22Rv1 (cell line): ENCODE data around the gene FBXL7.

Experiments
- H3K27ac ChIP-seq: fragments of 450-650 bp; 2 replicates; pipeline ENCODE4 v1.5.1; 2017
- CTCF ChIP-seq: fragments of 450-650 bp; IDR thresholded peaks from 2 replicates; pipeline ENCODE4 v1.5.1; 2017; ENCODE audit warnings: mild to moderate bottlenecking
- ZFX ChIP-seq: fragments of 450-650 bp; IDR thresholded peaks from 2 replicates; pipeline ENCODE4 v1.6.1; 2017; ENCODE audit warnings: antibody characterized with exemption, borderline replicate concordance

The FBXL7 gene

GRCh38 chr5:15528476-15528875 lies 28.5 kb downstream of the FBXL7 start:
- TF ChIP-seq ZFX (no peak), CTCF (no peak)
- no peak overlapping the region for H3K27ac ChIP-seq

- no peak overlapping the region for H3K27ac ChIP-seq
- no peak for TF ChIP-seq ZFX
- no peak for TF ChIP-seq CTCF
Observed at GRCh38 chr5:15529013-15529412, 29.0 kb downstream of the FBXL7 start.

GRCh38 chr5:15529821-15530220 lies 29.8 kb downstream of the FBXL7 start:
- no peak overlapping the region for H3K27ac ChIP-seq
- TF ChIP-seq ZFX: no peak
- TF ChIP-seq CTCF: no peak

- no peak overlapping the region for H3K27ac ChIP-seq
- TF ChIP-seq ZFX: no peak
- TF ChIP-seq CTCF: no peak
Observed at GRCh38 chr5:15533129-15533893, 33.3 kb downstream of the FBXL7 start.

GRCh38 chr5:15535938-15536337 lies 36.0 kb downstream of the FBXL7 start:
- H3K27ac ChIP-seq: no peak overlapping the region
- TF ChIP-seq ZFX (no peak), CTCF (no peak)

- TF ChIP-seq ZFX: no peak
- TF ChIP-seq CTCF: no peak
- H3K27ac ChIP-seq: no peak overlapping the region
Observed at GRCh38 chr5:15538516-15538915, 38.5 kb downstream of the FBXL7 start.

GRCh38 chr5:15539951-15540350 lies 40.0 kb downstream of the FBXL7 start:
- H3K27ac ChIP-seq: no peak overlapping the region
- TF ChIP-seq CTCF (no peak), ZFX (no peak)
